Neural progenitor cell (in vitro differentiated cells): ENCODE data around the gene PC. TPM values are rescaled to one million over a fixed set of nuclear protein-coding genes. Genes with fewer than 3 reads are reported as not detected.
A peak's percentile ranks its signal among the peaks of the same experiment; 100 is the strongest.

Experiments used
- DNase-seq: peaks from one replicate; pipeline ENCODE4 v3.0.0-alpha.2; 2016; ENCODE audit warnings: low spot score
- H2AFZ ChIP-seq: fragments of 200-600 bp; sonication (generic); replicated peaks from 2 replicates; pipeline ENCODE4 v1.6.1; 2016; ENCODE audit warnings: antibody characterized with exemption
- H3F3A ChIP-seq: fragments of 200-600 bp; sonication (generic); 2 replicates; pipeline ENCODE4 v1.6.1; 2016; ENCODE audit warnings: antibody characterized with exemption, low read depth
- H3K27ac ChIP-seq: fragments of 200-600 bp; sonication (generic); 2 replicates; pipeline ENCODE4 v1.5.1; 2016; ENCODE audit warnings: mild to moderate bottlenecking
- H3K27me3 ChIP-seq: fragments of 200-600 bp; sonication (generic); 2 replicates; pipeline ENCODE4 v1.6.1; 2016; ENCODE audit warnings: mild to moderate bottlenecking, moderate library complexity
- H3K36me3 ChIP-seq: fragments of 200-600 bp; sonication (generic); 2 replicates; pipeline ENCODE4 v1.5.1; 2016
- H3K4me1 ChIP-seq: fragments of 200-600 bp; sonication (generic); 2 replicates; pipeline ENCODE4 v1.6.1; 2016; ENCODE audit warnings: mixed run types
- H3K4me2 ChIP-seq: fragments of 200-600 bp; sonication (generic); 2 replicates; pipeline ENCODE4 v1.6.1; 2016
- H3K4me3 ChIP-seq: fragments of 200-600 bp; sonication (generic); 2 replicates; pipeline ENCODE4 v1.5.1; 2016
- H3K79me2 ChIP-seq: fragments of 200-600 bp; sonication (generic); 2 replicates; pipeline ENCODE4 v1.6.1; 2016; ENCODE audit warnings: low read depth
- H3K9ac ChIP-seq: fragments of 200-600 bp; sonication (generic); 2 replicates; pipeline ENCODE4 v1.6.1; 2016
- H3K9me3 ChIP-seq: fragments of 200-600 bp; sonication (generic); 2 replicates; pipeline ENCODE4 v1.5.1; 2016; ENCODE audit warnings: low read depth
- H4K20me1 ChIP-seq: fragments of 200-600 bp; sonication (generic); 2 replicates; pipeline ENCODE4 v1.6.1; 2016; ENCODE audit warnings: low read depth
- H3K27ac Mint-ChIP-seq: 3 replicates; pipeline ENCODE4 v1.8.0; 2021; ENCODE audit warnings: mixed read lengths
- H3K27me3 Mint-ChIP-seq: 2 replicates; pipeline ENCODE4 v1.8.0; 2022; ENCODE audit warnings: low read depth, mild to moderate bottlenecking, inconsistent platforms, moderate library complexity, mixed read lengths; ENCODE audit not compliant: insufficient read depth
- H3K36me3 Mint-ChIP-seq: 3 replicates; pipeline ENCODE4 v1.8.0; 2021; ENCODE audit warnings: mixed read lengths
- H3K4me1 Mint-ChIP-seq: 3 replicates; pipeline ENCODE4 v1.8.0; 2021; ENCODE audit warnings: mixed read lengths
- H3K4me3 Mint-ChIP-seq: 3 replicates; pipeline ENCODE4 v1.8.0; 2021; ENCODE audit warnings: mild to moderate bottlenecking, moderate library complexity, mixed read lengths
- H3K9me3 Mint-ChIP-seq: 3 replicates; pipeline ENCODE4 v1.8.0; 2020; ENCODE audit warnings: mixed read lengths
- EZH2 ChIP-seq: fragments of 200-600 bp; sonication (generic); IDR thresholded peaks from 2 replicates; pipeline ENCODE4 v1.6.1; 2017; ENCODE audit warnings: antibody characterized with exemption, mild to moderate bottlenecking, moderate library complexity
- EZH2phosphoT487 ChIP-seq: fragments of 200-600 bp; sonication (generic); IDR thresholded peaks from 2 replicates; pipeline ENCODE4 v1.6.1; 2017; ENCODE audit warnings: antibody characterized with exemption
- total RNA-seq: library from RNA; depleted of rRNA; stranded (reverse); fragments of >200 nt; gene quantifications from 2 replicates; pipeline ENCODE4 v1.2.3, GENCODE V29; 2015; ENCODE audit warnings: low replicate concordance
- TF ChIP-seq, protein P1 (sequence below): fragments of 200-600 bp; sonication (generic); IDR thresholded peaks from 2 replicates; pipeline ENCODE4 v1.5.1; 2017; ENCODE audit warnings: antibody characterized with exemption, mild to moderate bottlenecking

The PC gene
- total RNA-seq, 1 donor from 2014 or later = 11.4 TPM

DNA sequence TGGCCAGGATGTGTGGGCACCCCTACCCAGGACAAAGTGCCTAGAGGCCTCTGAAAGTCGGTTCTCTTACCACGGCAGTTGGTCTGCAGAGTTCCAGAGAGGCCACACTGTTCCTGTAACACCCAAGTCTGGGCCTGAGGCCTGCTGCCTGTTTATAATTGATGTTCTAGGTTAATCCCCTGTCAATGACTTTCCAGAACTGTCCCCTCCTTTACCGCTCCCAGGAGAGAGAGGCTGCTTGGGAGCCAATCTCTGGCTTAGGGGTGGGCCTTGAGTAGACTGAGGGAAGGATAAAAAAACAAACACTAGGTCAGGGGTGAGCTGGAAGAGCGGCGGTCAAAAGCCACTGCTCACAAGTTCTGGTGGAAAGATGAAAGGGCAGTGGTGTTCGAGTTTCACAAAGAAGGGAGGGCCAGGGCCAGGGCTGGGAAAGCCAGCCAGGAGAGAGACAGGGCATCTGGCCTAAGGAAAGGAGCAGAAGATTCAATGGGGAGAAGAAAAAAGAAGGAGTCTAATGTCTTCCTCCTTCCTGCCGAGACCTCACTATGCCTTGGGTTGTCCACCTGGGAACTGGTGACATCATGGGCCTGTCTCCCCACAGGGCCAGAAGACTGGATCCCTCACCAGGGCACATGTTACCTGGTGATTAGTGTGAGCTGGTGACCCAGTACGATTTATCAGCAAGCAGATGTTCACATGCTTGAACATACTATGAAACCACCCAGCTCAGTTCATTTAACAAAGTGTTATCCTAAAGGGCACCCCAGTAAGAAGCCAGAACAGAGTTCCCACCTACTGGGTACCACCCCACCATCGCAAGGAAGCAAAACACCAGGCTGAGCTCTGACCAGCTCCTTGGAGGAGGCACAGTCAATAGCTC is 50.2 kb downstream of the PC start:
- Histone ChIP-seq H3K9me3 (no peaks in the 10 kb centered on the region), H3K4me3 (no peak overlapping the region), H3K36me3 (no peaks in the 10 kb centered on the region), H3K4me2 (no peak overlapping the region), H3F3A (peaks cover 21% of the 10 kb centered on the region), H3K27me3 (no peaks in the 10 kb centered on the region), H2AFZ (no peak overlapping the region), H3K27ac (no peak overlapping the region), H3K9ac (no peak overlapping the region), H4K20me1 (peaks cover 9% of the 10 kb centered on the region), H3K4me1 (peaks cover 22% of the 10 kb centered on the region), H3K79me2 (no peaks in the 10 kb centered on the region)
- DNase-seq = no peak
- Mint-ChIP-seq H3K4me1 (peaks cover 46% of the 10 kb centered on the region), H3K4me3 (no peak overlapping the region), H3K27ac (peak overlapping the region; percentile 9), H3K36me3 (no peaks in the 10 kb centered on the region), H3K9me3 (no peaks in the 10 kb centered on the region), H3K27me3 (peaks cover 8% of the 10 kb centered on the region)
- TF ChIP-seq, protein P1, sequence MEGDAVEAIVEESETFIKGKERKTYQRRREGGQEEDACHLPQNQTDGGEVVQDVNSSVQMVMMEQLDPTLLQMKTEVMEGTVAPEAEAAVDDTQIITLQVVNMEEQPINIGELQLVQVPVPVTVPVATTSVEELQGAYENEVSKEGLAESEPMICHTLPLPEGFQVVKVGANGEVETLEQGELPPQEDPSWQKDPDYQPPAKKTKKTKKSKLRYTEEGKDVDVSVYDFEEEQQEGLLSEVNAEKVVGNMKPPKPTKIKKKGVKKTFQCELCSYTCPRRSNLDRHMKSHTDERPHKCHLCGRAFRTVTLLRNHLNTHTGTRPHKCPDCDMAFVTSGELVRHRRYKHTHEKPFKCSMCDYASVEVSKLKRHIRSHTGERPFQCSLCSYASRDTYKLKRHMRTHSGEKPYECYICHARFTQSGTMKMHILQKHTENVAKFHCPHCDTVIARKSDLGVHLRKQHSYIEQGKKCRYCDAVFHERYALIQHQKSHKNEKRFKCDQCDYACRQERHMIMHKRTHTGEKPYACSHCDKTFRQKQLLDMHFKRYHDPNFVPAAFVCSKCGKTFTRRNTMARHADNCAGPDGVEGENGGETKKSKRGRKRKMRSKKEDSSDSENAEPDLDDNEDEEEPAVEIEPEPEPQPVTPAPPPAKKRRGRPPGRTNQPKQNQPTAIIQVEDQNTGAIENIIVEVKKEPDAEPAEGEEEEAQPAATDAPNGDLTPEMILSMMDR = no peak
- TF ChIP-seq EZH2phosphoT487 (no peak), EZH2 (no peak)

DNA sequence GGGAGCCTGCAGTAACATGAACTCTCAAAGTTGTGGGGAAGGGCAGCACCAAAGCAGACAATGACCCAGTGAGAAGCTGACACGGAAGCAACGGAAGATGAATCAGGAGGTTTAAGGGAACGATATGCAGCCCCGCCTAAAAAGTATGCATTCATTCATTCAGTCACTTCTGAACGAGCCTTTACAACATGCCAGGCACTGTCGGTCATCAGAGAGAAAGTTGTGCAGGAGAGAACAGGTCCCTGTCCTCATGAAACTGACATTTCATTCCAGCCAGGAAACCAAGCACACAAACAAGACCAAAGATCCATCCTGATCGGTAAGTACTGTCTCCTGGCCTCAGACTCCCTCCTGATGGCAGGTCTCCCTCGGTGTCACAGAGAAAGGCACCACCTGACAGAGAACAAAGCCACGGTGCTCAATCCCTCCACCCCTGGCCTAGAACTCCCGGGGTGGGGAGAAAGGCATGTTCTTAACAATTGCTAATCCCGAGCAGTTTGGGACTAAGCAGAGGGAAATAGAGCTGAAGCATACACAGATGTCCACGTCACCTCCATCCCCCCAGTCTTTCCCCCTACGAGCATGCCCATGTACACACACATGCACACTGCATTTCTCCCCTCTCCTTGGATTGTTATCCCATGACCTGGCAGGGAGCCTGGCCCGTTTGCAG is 52.0 kb downstream of the PC start:
- Mint-ChIP-seq H3K27me3 (peaks cover 8% of the 10 kb centered on the region), H3K9me3 (no peaks in the 10 kb centered on the region), H3K4me1 (peaks cover 39% of the 10 kb centered on the region), H3K27ac (peak overlapping the region; percentile 87), H3K36me3 (no peaks in the 10 kb centered on the region), H3K4me3 (no peak overlapping the region)
- peaks cover 19% of the 10 kb centered on the region for H3K4me1 ChIP-seq
- no peak overlapping the region for H3K9ac ChIP-seq
- no peak overlapping the region for H3K27ac ChIP-seq
- no peaks in the 10 kb centered on the region for H3K9me3 ChIP-seq
- H3F3A ChIP-seq = peaks cover 12% of the 10 kb centered on the region
- peak overlapping the region; percentile 19 for H3K4me2 ChIP-seq
- DNase-seq = peak; percentile 45
- no peaks in the 10 kb centered on the region for H4K20me1 ChIP-seq
- H3K36me3 ChIP-seq = no peaks in the 10 kb centered on the region
- TF ChIP-seq EZH2phosphoT487 (no peak), EZH2 (no peak)
- TF ChIP-seq, protein P1 = no peak
- H3K27me3 ChIP-seq = no peaks in the 10 kb centered on the region
- H3K79me2 ChIP-seq = no peaks in the 10 kb centered on the region
- no peak overlapping the region for H3K4me3 ChIP-seq
- H2AFZ ChIP-seq = no peak overlapping the region

DNA sequence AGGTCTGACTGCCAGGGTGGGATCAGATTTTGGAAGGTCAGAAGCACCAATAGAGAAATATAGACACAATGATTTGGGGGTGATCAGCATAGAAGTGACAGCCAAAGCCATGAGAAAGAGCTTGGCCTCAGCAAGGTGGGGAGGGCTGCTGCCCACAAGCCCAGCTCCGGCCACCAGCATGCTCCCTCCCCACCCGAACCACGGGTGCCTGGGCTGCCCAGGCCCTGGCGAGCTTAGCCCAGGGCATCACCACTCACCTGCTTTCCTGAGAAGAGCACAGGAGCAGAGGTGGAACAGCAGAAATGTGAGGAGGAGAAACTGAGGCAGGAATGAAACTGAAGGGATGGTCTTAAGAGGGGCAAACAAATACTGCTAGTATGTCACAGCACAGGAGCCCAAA is 52.6 kb downstream of the PC start:
- no peak overlapping the region for H2AFZ ChIP-seq
- H3K4me1 Mint-ChIP-seq = peaks cover 36% of the 10 kb centered on the region
- H3K4me1 ChIP-seq = peaks cover 19% of the 10 kb centered on the region
- no peak for DNase-seq
- H3K36me3 ChIP-seq = no peaks in the 10 kb centered on the region
- H3K9ac ChIP-seq = no peak overlapping the region
- H3K27me3 ChIP-seq = no peaks in the 10 kb centered on the region
- H3F3A ChIP-seq = peaks cover 12% of the 10 kb centered on the region
- H3K9me3 Mint-ChIP-seq = no peaks in the 10 kb centered on the region
- no peak overlapping the region for H3K4me3 ChIP-seq
- H3K27ac ChIP-seq = no peak overlapping the region
- no peaks in the 10 kb centered on the region for H3K36me3 Mint-ChIP-seq
- no peaks in the 10 kb centered on the region for H4K20me1 ChIP-seq
- peaks cover 8% of the 10 kb centered on the region for H3K27me3 Mint-ChIP-seq
- H3K79me2 ChIP-seq = no peaks in the 10 kb centered on the region
- H3K4me3 Mint-ChIP-seq = no peak overlapping the region
- no peak for TF ChIP-seq EZH2
- TF ChIP-seq, protein P1 = no peak
- no peak for TF ChIP-seq EZH2phosphoT487
- H3K4me2 ChIP-seq = no peak overlapping the region
- H3K9me3 ChIP-seq = no peaks in the 10 kb centered on the region
- peak overlapping the region; percentile 43 for H3K27ac Mint-ChIP-seq
